ENCODE measurements around the gene ZMYND12.

Gene ZMYND12

DNA sequence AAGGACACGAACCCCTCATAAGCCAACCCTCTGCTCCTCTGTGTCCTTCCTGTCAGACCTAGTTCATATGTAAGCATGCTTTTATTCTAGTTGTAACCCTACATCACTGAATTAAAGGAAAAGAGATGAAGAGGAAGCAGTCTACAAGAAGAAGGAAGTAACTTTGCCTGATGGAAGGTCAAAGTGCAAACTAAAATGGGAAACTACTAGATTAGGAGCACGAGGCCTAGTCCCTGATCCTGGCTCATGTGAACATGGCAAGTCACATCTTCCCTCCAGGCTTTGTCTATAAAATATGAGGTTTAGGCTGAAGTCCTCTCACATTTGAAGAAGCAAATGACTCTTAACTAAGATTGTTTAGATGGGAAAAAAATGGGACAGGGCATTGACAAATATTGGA, 13.2 kb downstream of the ZMYND12 start:
- no peak for DNase-seq (ENCODE audit: extremely low read depth in 1 of 2, low read depth in 1 of 2)

DNA sequence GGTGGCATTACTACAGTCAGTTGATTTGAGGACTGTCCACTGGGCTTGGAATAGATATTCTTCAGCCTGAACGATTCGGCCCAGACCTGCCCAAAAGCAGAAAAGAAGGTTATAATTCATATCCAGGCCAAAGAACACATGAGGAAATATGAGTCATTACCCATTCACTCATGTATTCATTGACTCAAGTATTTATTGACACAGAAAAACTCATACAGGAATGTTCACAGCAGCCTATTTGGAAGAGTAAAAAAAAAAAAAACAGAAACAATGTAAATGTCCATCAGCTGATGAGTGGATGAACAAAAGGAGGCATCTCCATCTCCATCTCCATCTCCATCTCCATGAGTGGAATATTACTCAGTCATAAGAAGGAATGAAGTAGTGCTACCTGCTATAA, 15.9 kb downstream of the ZMYND12 start:
- no peak for DNase-seq (ENCODE audit: extremely low read depth in 1 of 2, low read depth in 1 of 2)

GRCh38 chr1:42434340-42434739, 21.5 kb downstream of the ZMYND12 start:
- DNase-seq (ENCODE audit: extremely low read depth in 1 of 2, low read depth in 1 of 2): no peak

- DNase-seq (ENCODE audit: extremely low read depth in 1 of 2, low read depth in 1 of 2): no peak
These were observed 22.5 kb downstream of the ZMYND12 start for GRCh38 chr1:42433369-42433768.

GRCh38 chr1:42432714-42433113, 23.1 kb downstream of the ZMYND12 start:
- DNase-seq (ENCODE audit: extremely low read depth in 1 of 2, low read depth in 1 of 2): no peak

GRCh38 chr1:42431514-42431913, 24.3 kb downstream of the ZMYND12 start:
- no peak for DNase-seq (ENCODE audit: extremely low read depth in 1 of 2, low read depth in 1 of 2)

DNA sequence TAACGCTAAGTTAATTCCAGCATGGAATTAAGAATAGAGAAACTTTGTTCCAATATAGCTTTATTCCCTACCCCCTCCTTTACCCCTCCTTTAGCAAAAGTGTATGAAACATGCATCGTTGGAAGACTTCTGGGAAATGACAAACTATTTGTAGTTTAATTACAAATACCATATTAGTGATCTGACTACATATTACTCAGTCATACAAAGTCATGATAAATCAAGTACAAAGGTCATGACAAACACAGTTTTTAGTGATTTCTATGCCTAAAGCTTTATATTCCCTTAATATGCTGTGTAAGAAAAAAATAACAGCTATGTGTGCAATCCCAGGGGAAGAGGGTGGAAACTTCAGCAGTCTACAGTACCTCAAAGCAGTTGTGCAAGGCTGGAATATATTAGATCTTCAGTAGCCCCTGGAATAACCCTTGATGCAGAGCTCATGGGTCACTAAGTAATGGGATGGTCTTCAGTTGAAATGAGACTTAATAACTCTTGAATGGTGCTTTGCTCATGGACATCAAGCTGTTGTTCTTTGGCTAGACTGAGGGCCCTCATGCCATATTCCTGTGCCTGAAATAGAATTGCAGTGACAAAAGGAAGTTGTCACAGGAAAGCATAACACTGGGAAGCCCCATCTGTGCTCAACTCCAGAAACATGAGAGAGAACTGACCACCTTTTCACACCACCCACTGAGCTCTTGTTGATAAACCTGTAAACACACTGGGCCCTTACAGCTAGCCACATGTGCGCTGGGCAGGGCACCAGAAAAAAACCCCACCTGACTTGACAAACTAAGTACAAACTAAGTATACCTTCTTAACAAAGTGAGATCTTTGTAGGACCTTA, 25.3 kb downstream of the ZMYND12 start:
- DNase-seq (ENCODE audit: extremely low read depth in 1 of 2, low read depth in 1 of 2): no peak

DNA sequence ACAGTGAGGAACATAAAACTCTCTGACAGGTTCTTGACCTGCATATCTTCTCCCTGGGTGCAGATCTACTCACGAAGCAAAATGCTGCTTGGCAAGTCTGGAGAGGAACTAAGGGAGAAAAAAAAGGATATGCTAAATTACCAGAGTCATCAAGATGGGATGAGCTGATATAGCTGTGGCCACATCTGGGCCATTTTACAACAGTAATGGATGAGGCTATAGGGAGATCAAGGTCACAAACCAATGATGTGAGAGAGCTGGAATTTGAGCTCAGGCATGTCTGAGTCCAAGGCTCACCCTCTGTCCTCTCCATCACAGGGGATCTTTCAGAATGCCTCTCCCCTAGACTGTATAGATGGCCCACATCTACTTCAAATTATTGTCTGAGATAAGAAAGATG, 26.2 kb downstream of the ZMYND12 start:
- DNase-seq (ENCODE audit: extremely low read depth in 1 of 2, low read depth in 1 of 2): no peak

GRCh38 chr1:42427240-42427639, 28.6 kb downstream of the ZMYND12 start:
- DNase-seq (ENCODE audit: extremely low read depth in 1 of 2, low read depth in 1 of 2): no peak

DNA sequence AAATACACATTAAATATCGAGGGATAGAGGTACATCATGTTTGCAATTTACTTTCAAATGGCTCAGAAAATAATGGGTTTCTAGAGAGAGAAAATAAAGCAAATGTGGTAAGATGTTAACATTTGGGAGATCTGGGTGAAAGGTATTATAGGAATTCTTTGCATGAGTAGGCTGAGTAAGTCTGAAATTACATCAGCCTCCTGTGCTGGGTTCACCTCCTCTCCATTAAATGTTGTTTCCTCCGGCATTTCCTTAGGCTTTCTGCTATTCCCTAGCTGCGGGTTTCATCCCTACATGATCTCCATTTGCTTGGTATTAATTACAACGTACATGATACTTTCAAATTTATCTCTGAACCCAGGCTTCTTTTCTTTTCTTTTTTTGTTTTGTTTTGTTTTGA, 31.6 kb downstream of the ZMYND12 start:
- DNase-seq (ENCODE audit: extremely low read depth in 1 of 2, low read depth in 1 of 2): no peak

- DNase-seq (ENCODE audit: extremely low read depth in 1 of 2, low read depth in 1 of 2): no peak
These were observed 32.1 kb downstream of the ZMYND12 start for GRCh38 chr1:42423681-42424080.

GRCh38 chr1:42422737-42423136, 33.1 kb downstream of the ZMYND12 start:
- DNase-seq (ENCODE audit: extremely low read depth in 1 of 2, low read depth in 1 of 2): no peak

GRCh38 chr1:42420911-42421585, 34.8 kb downstream of the ZMYND12 start:
- no peak for DNase-seq (ENCODE audit: extremely low read depth in 1 of 2, low read depth in 1 of 2)

DNA sequence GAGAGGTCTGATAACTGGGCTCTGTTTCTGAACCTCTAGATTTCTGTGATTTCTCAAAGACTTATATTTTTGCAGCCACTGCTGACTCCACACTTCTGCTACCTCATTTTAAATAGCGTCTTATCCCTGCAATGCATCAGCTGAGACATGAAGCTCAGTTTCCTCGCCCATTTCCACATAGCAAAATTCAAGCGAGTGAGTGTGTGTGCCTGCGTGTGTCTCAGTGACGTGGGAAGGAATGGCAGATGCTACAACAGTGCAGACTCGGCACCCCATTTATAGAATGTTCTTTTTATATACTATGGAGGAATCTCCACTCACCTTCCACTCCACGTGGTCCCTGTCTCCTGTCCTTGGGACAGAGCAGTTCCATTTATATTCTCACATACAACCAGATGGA, 35.7 kb downstream of the ZMYND12 start:
- DNase-seq (ENCODE audit: extremely low read depth in 1 of 2, low read depth in 1 of 2): no peak

DNA sequence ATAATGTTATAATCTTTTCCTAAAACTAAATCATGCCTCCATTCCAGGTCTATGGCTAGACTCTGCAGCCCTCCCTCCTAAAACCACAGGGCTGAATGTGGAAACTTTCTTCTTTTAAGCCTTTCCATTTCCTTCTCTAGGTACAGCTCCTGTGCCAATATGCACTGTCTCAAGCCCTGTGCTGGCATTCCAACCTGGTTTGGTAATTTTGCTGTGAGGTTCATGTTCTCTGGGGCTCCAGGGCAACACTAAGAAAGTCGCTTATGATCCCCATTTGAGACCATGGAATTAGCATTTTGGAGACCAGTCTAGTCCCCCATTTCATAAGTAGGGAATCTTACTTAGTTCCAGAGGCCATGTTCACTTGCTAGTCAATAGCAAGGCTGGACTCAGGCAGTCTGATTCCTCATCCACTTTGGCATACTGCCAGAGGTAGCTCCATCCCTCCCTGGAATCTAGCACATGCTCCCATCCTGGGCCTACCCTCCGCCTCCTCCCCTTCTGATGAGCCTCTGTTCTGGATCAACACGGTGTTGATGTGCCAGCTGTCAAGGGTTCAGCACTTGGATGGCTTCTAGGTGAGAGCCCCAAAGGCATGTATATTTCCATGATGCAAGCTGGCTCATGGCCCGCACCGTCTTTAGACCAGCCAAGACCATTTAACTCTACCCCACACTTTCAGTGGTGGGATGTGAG, 36.5 kb downstream of the ZMYND12 start:
- no peak for DNase-seq (ENCODE audit: extremely low read depth in 1 of 2, low read depth in 1 of 2)

GRCh38 chr1:42418516-42418915, 37.3 kb downstream of the ZMYND12 start:
- DNase-seq (ENCODE audit: extremely low read depth in 1 of 2, low read depth in 1 of 2): no peak

DNA sequence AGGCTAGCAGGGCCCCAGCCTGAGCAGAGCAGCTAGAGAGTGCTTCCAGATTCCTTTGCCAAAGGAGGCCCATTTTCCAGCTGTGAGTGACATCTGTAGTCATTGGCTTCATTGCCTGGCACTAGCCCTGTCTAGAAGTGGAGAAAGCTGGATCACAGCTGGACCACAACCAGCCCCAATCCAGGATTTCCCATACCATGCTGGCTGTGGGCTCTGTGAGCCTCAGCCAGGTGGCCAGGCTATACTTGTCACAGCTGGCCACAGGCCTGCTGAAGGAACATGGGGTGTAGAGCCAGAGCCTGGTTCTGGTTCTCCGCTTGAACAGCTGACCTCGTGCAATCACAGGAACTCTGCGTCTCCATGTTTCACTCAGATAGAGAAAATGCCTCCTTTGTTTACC, 38.7 kb downstream of the ZMYND12 start:
- DNase-seq (ENCODE audit: extremely low read depth in 1 of 2, low read depth in 1 of 2): no peak

- no peak for DNase-seq (ENCODE audit: extremely low read depth in 1 of 2, low read depth in 1 of 2)
These were observed 41.0 kb downstream of the ZMYND12 start for GRCh38 chr1:42414551-42415496.

- no peak for DNase-seq (ENCODE audit: extremely low read depth in 1 of 2, low read depth in 1 of 2)
These were observed 51.9 kb downstream of the ZMYND12 start for GRCh38 chr1:42403880-42404400.

DNA sequence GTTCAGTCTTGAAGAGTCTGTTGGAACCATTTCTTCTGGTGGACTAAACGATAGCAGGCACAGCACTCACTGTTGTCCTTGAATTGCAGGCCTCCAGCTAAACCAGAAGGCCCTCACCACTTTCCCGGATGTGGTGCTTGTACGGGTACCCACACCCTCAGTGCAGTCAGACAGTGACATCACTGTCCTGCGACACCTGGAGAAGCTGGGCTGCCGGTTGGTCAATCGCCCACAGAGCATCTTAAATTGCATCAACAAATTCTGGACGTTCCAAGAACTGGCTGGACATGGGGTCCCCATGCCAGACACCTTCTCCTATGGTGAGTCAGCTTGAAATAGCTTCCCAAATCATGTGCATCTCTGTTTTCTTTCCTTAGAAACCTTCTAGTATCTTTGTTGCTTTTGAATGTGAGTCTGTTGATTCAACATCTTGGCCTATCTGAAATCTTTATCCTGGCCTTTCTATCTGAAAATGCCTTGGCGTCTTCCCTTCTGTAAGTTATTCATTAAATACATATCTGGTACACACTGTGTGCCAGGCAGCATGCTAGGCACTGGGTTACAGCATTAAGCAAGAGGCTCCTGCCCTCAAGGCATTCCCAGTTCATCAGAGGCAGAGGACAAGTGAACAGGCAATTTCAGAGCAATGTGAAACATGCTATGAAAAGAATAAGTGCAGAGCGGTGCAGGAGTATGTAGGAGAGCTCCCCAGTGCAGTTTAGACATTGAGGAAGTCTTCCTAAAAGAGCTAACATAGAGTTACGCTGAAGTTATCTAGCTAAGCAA, 56.3 kb downstream of the ZMYND12 start:
- no peak for DNase-seq (ENCODE audit: extremely low read depth in 1 of 2, low read depth in 1 of 2)
